ENCODE data around the gene DENND10. TPM values are rescaled to one million over a fixed set of nuclear protein-coding genes. Genes with fewer than 3 reads are reported as not detected.

The DENND10 gene
- total RNA-seq, 4 donors from 2014 or later = 57.1 to 103 (median 59.9) TPM

DNA sequence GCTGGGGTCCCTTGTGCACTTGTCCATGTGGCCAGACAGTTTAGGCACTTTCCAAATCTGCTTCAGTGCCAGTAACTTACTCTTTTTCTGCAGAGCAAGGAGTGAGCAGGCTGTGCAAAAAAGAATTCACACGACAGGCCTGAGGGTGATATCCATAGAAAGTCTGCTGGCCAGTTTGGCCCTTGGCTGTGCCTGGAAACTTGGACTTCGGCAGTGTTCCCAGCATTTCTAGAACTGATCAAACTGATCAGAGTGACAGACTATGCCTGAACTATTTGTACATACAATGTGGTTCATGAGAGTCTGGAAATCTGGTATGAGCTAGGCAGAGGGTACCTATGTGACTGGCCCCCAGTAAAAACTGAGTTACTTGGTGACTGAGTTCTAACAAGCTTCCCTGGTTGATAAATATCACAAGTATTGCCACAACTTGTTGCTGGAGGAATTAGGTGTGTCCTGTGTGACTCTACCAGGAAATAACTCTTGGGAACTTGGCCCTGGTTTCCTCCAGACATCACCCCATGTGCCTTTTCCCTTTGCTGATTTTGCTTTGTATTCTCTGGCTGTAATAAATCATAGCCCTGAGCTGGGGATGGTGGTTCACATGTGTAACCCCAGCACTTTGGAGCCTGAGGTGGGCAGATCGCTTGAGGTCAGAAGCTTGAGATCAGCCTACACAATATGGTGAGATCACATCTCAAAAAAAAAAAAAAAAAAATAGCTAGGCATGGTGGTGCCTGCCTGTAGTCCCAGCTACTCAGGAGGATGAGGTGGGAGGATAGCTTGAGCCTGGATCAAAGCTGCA, 3.3 kb upstream of the DENND10 start:
- peak in 2 of 3 donors; percentile 16 to 56 for TF ChIP-seq POLR2AphosphoS5 (IDR thresholded peaks at IDR 0.05)
- TF ChIP-seq POLR2A (IDR thresholded peaks at IDR 0.05) = no peak
- 49 to 71% methylated on average over 2 to 3 of the region's 3 CpGs for WGBS, 2 donors (ENCODE audit: low coverage in 1 of 2)
- H3K4me1 ChIP-seq = peaks cover 10 to 28% (median 17%) of the 10 kb centered on the region in 4 donors
- H3K27me3 ChIP-seq = no peaks in the 10 kb centered on the region
- in situ Hi-C loops (cut with MboI; ENCODE audit: low pct_ligation_motif_present in 1 of 4, low pct_unique_long_range_greater_than_20kb in 1 of 4, low sequenced_read_pairs in 3 of 4) (no loop called here), intact Hi-C loops (cut with DNase I; ENCODE audit: low total_unique reads) (no loop called here)
- H3K27ac ChIP-seq = peak overlapping the region; percentile 78 to 83 (median 79)
- DNase-seq = no peak
- no peak overlapping the region for H3K4me3 ChIP-seq
- no peaks in the 10 kb centered on the region for H3K9me3 ChIP-seq
- no peaks in the 10 kb centered on the region for H3K36me3 ChIP-seq

DNA sequence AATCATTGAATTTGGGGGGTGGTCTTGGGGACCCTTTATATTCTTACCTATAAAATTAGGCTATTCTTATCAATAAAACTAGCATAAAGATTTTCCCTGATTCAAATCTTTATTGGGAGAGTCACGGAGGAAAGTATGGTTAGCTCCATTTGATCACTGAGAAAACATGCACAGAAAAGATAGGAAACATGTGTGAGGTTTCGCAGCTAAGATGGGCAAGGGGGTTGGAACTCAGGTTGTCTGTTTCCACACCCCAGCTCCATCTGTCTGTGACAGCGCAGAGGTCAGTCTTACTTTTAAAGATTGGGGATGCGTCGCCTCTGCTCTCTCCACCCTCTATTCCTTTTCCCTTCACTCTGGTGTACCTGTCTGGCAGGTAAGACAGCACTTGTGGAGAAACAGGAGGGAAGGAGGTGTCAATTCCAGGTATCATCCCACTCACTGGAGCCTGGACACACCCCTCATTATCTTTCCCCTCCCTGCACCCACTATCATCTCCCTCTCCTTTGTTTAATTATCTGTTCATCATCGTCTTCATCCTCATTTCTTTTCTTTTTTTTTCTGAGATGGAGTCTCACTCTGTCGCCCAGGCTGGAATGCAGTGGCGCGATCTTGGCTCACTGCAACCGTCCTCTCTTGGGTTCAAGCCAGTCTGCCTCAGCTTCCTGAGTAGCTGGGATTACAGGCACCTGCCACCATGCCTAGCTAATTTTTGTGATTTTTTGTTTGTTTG, 2.4 kb upstream of the DENND10 start:
- 58 to 70% methylated on average over 2 to 10 of the region's 10 CpGs for WGBS, 2 donors (ENCODE audit: low coverage in 1 of 2)
- peaks cover 10 to 31% (median 19%) of the 10 kb centered on the region in 4 donors for H3K4me1 ChIP-seq
- TF ChIP-seq, protein P1, sequence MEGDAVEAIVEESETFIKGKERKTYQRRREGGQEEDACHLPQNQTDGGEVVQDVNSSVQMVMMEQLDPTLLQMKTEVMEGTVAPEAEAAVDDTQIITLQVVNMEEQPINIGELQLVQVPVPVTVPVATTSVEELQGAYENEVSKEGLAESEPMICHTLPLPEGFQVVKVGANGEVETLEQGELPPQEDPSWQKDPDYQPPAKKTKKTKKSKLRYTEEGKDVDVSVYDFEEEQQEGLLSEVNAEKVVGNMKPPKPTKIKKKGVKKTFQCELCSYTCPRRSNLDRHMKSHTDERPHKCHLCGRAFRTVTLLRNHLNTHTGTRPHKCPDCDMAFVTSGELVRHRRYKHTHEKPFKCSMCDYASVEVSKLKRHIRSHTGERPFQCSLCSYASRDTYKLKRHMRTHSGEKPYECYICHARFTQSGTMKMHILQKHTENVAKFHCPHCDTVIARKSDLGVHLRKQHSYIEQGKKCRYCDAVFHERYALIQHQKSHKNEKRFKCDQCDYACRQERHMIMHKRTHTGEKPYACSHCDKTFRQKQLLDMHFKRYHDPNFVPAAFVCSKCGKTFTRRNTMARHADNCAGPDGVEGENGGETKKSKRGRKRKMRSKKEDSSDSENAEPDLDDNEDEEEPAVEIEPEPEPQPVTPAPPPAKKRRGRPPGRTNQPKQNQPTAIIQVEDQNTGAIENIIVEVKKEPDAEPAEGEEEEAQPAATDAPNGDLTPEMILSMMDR (IDR thresholded peaks at IDR 0.05) = no peak
- in situ Hi-C loops (cut with MboI; ENCODE audit: low pct_ligation_motif_present in 1 of 4, low pct_unique_long_range_greater_than_20kb in 1 of 4, low sequenced_read_pairs in 3 of 4) (no loop called here), intact Hi-C loops (cut with DNase I; ENCODE audit: low total_unique reads) (no loop called here)
- DNase-seq = no peak
- peak overlapping the region; percentile 78 to 83 (median 79) for H3K27ac ChIP-seq
- H3K36me3 ChIP-seq = no peaks in the 10 kb centered on the region
- no peaks in the 10 kb centered on the region for H3K27me3 ChIP-seq
- H3K4me3 ChIP-seq = no peak overlapping the region
- H3K9me3 ChIP-seq = no peaks in the 10 kb centered on the region

DNA sequence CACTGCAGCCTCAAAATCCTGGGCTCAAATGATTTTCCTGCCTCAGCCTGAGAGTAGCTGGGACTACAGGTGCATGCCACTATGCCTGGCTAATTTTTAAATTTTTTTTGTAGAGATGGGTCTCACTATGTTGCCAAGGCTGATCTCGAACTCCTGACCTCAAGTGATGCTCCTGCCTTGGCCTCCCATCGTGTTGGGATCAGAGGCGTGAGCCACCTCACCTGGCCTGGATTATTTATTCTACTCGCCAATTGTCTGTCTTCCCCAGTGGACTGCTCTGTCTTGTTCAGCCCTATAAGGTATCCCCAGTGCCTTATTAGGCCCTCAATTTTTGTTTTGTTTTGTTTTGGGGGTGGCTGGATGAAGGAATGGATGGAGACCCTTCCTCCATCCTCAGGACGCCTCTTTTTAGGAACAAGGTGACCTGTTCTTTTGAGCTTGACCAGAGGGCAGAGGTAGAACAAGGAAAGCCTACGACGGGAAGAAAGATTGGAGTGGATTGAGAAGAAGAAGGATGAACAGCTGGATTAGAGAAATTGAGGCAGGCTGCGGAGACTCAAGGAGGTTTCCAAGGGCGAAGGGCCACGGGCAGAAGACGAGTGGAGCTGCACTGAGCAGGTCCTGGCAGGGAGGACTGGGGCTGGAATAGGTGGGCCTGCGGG, 541 bp upstream of the DENND10 start:
- no peak for DNase-seq
- H3K4me3 ChIP-seq = peak overlapping the region in 1 of 4 donors; percentile 96
- H3K36me3 ChIP-seq = peaks cover 0 to 7% (median 2%) of the 10 kb centered on the region in 4 donors
- H3K9me3 ChIP-seq = no peaks in the 10 kb centered on the region
- WGBS, 2 donors (ENCODE audit: low coverage in 1 of 2) = 57 to 58% methylated on average over 8 to 12 of the region's 12 CpGs
- H3K4me1 ChIP-seq = peaks cover 10 to 31% (median 19%) of the 10 kb centered on the region in 4 donors
- peak overlapping the region; percentile 92 to 95 (median 94) for H3K27ac ChIP-seq
- intact Hi-C loops (cut with DNase I; ENCODE audit: low total_unique reads) (no loop called here), in situ Hi-C loops (cut with MboI; ENCODE audit: low pct_ligation_motif_present in 1 of 4, low pct_unique_long_range_greater_than_20kb in 1 of 4, low sequenced_read_pairs in 3 of 4) (no loop called here)
- TF ChIP-seq EP300 (IDR thresholded peaks at IDR 0.05; ENCODE audit: low read depth) (no peak), POLR2A (IDR thresholded peaks at IDR 0.05) (no peak), POLR2AphosphoS5 (IDR thresholded peaks at IDR 0.05) (no peak)
- TF ChIP-seq, protein P1 (IDR thresholded peaks at IDR 0.05) = no peak
- no peaks in the 10 kb centered on the region for H3K27me3 ChIP-seq

DNA sequence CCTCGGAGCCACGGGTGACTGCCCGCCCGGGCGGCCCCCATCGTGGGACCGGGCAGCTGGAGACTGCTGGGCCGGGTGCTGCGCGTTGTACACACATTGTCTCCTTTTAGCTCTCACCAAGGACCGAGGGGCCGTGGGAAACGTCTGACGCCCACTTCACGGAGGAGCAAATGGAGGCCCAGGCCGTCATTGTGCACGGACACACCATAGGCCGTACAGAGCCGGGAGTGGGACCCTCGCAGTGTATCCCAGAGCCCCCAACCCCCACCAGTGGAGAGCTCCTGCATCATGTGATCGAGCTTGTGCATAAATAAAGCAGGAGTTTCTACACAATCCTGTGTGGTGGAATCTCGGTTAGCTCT, 722 bp downstream of the DENND10 start:
- Histone ChIP-seq H3K36me3 (peaks cover 0 to 19% (median 8%) of the 10 kb centered on the region in 4 donors), H3K4me3 (peak overlapping the region; percentile 62 to 100 (median 96)), H3K27me3 (no peaks in the 10 kb centered on the region), H3K9me3 (no peaks in the 10 kb centered on the region), H3K4me1 (peaks cover 10 to 31% (median 19%) of the 10 kb centered on the region in 4 donors), H3K27ac (peak overlapping the region; percentile 92 to 95 (median 94))
- in situ Hi-C loops (cut with MboI; ENCODE audit: low pct_ligation_motif_present in 1 of 4, low pct_unique_long_range_greater_than_20kb in 1 of 4, low sequenced_read_pairs in 3 of 4) (no loop called here), intact Hi-C loops (cut with DNase I; ENCODE audit: low total_unique reads) (no loop called here)
- no peak for TF ChIP-seq EP300 (IDR thresholded peaks at IDR 0.05; ENCODE audit: low read depth)
- no peak for TF ChIP-seq POLR2AphosphoS5 (IDR thresholded peaks at IDR 0.05)
- TF ChIP-seq, protein P1 (IDR thresholded peaks at IDR 0.05) = no peak
- WGBS, 2 donors (ENCODE audit: low coverage in 1 of 2) = 3% methylated on average over 6 of the region's 22 CpGs; no CpG with 5 or more reads in 1 of the 2 donors
- DNase-seq = peak; percentile 24

Data from transverse colon (tissue), 4 donors.